ENCODE results near the gene NETO2.

Gene NETO2

GRCh38 chr16:47045023-47045422 lies 98.7 kb downstream of the NETO2 start:
- WGBS = 86% methylated on average over 6 of the region's 8 CpGs
- Histone ChIP-seq H3K4me1 (ENCODE audit: control insufficient read depth, insufficient read depth, low read depth, low read length) (no peaks in the 10 kb centered on the region), H2BK15ac (ENCODE audit: low read depth, poor library complexity, severe bottlenecking) (no peak overlapping the region), H2BK5ac (ENCODE audit: low read depth, low read length, poor library complexity, severe bottlenecking) (no peak overlapping the region), H3K36me3 (ENCODE audit: control insufficient read depth in 1 of 2, insufficient read depth in 2 of 2, low read depth in 1 of 2, low read length in 2 of 2) (no peaks in the 10 kb centered on the region), H3K4me3 (ENCODE audit: insufficient read depth in 1 of 2, low read depth in 1 of 2, low read length in 2 of 2) (no peak overlapping the region), H2BK12ac (ENCODE audit: low read length in 2 of 2) (no peak overlapping the region), H3K14ac (ENCODE audit: low read length in 2 of 2) (no peak overlapping the region), H3K27ac (ENCODE audit: low read length, poor library complexity, severe bottlenecking) (no peak overlapping the region), H3K79me1 (replicated peaks; ENCODE audit: low read length, poor library complexity, severe bottlenecking) (no peaks in the 10 kb centered on the region), H3K23ac (ENCODE audit: low read length in 2 of 2) (no peak overlapping the region), H3K9ac (ENCODE audit: low read length) (no peak overlapping the region), H2AK5ac (ENCODE audit: low read length, severe bottlenecking) (no peak overlapping the region), H3K27me3 (ENCODE audit: control insufficient read depth in 1 of 2, insufficient read depth in 1 of 2, low read length in 2 of 2) (peaks cover 14 to 18% of the 10 kb centered on the region in 2 experiments), H2BK120ac (ENCODE audit: low read depth, low read length) (no peak overlapping the region), H4K8ac (ENCODE audit: low read length) (no peak overlapping the region), H3K4me2 (ENCODE audit: low read length, poor library complexity, severe bottlenecking) (no peak overlapping the region), H3K18ac (ENCODE audit: low read depth in 1 of 2, low read length in 2 of 2) (no peak overlapping the region), H2AFZ (ENCODE audit: low read depth, low read length) (no peak overlapping the region), H3K9me3 (ENCODE audit: control insufficient read depth, low read length) (no peaks in the 10 kb centered on the region), H4K91ac (ENCODE audit: low read length) (no peak overlapping the region), H3K4ac (ENCODE audit: low read depth in 1 of 2, low read length in 2 of 2) (no peak overlapping the region)
- DNase-seq = peak; percentile 6

- H2BK12ac ChIP-seq (ENCODE audit: low read length in 2 of 2) = no peak overlapping the region
- H3K23ac ChIP-seq (ENCODE audit: low read length in 2 of 2) = no peak overlapping the region
- no peak overlapping the region for H2BK5ac ChIP-seq (ENCODE audit: low read depth, low read length, poor library complexity, severe bottlenecking)
- H3K79me1 ChIP-seq (replicated peaks; ENCODE audit: low read length, poor library complexity, severe bottlenecking) = no peaks in the 10 kb centered on the region
- H3K36me3 ChIP-seq (ENCODE audit: control insufficient read depth in 1 of 2, insufficient read depth in 2 of 2, low read depth in 1 of 2, low read length in 2 of 2) = no peaks in the 10 kb centered on the region
- H2AK5ac ChIP-seq (ENCODE audit: low read length, severe bottlenecking) = no peak overlapping the region
- 98% methylated on average over 7 of the region's 8 CpGs for WGBS
- no peak overlapping the region for H3K14ac ChIP-seq (ENCODE audit: low read length in 2 of 2)
- no peak overlapping the region for H3K18ac ChIP-seq (ENCODE audit: low read depth in 1 of 2, low read length in 2 of 2)
- H4K91ac ChIP-seq (ENCODE audit: low read length) = no peak overlapping the region
- no peak overlapping the region for H3K27ac ChIP-seq (ENCODE audit: low read length, poor library complexity, severe bottlenecking)
- DNase-seq = no peak
- H3K4me1 ChIP-seq (ENCODE audit: control insufficient read depth, insufficient read depth, low read depth, low read length) = no peaks in the 10 kb centered on the region
- H2BK15ac ChIP-seq (ENCODE audit: low read depth, poor library complexity, severe bottlenecking) = no peak overlapping the region
- H3K4ac ChIP-seq (ENCODE audit: low read depth in 1 of 2, low read length in 2 of 2) = no peak overlapping the region
- H4K8ac ChIP-seq (ENCODE audit: low read length) = no peak overlapping the region
- peaks cover 5 to 13% of the 10 kb centered on the region in 2 experiments for H3K27me3 ChIP-seq (ENCODE audit: control insufficient read depth in 1 of 2, insufficient read depth in 1 of 2, low read length in 2 of 2)
- no peak overlapping the region for H2AFZ ChIP-seq (ENCODE audit: low read depth, low read length)
- H3K9ac ChIP-seq (ENCODE audit: low read length) = no peak overlapping the region
- H3K9me3 ChIP-seq (ENCODE audit: control insufficient read depth, low read length) = no peaks in the 10 kb centered on the region
- no peak overlapping the region for H2BK120ac ChIP-seq (ENCODE audit: low read depth, low read length)
- H3K4me3 ChIP-seq (ENCODE audit: insufficient read depth in 1 of 2, low read depth in 1 of 2, low read length in 2 of 2) = no peak overlapping the region
- H3K4me2 ChIP-seq (ENCODE audit: low read length, poor library complexity, severe bottlenecking) = no peak overlapping the region
These were observed 99.6 kb downstream of the NETO2 start for GRCh38 chr16:47043970-47044684.

GRCh38 chr16:47043200-47043599 lies 100.5 kb downstream of the NETO2 start:
- peaks cover 2% of the 10 kb centered on the region for H3K4me1 ChIP-seq (ENCODE audit: control insufficient read depth, insufficient read depth, low read depth, low read length)
- H3K27me3 ChIP-seq (ENCODE audit: control insufficient read depth in 1 of 2, insufficient read depth in 1 of 2, low read length in 2 of 2) = peaks cover 0 to 8% of the 10 kb centered on the region in 2 experiments
- no peak overlapping the region for H4K91ac ChIP-seq (ENCODE audit: low read length)
- H2BK5ac ChIP-seq (ENCODE audit: low read depth, low read length, poor library complexity, severe bottlenecking) = no peak overlapping the region
- no peak overlapping the region for H2BK120ac ChIP-seq (ENCODE audit: low read depth, low read length)
- no peak overlapping the region for H4K8ac ChIP-seq (ENCODE audit: low read length)
- H3K4me3 ChIP-seq (ENCODE audit: insufficient read depth in 1 of 2, low read depth in 1 of 2, low read length in 2 of 2) = no peak overlapping the region
- H3K4ac ChIP-seq (ENCODE audit: low read depth in 1 of 2, low read length in 2 of 2) = no peak overlapping the region
- no peak overlapping the region for H3K14ac ChIP-seq (ENCODE audit: low read length in 2 of 2)
- no peak overlapping the region for H2AFZ ChIP-seq (ENCODE audit: low read depth, low read length)
- H3K9ac ChIP-seq (ENCODE audit: low read length) = no peak overlapping the region
- H3K18ac ChIP-seq (ENCODE audit: low read depth in 1 of 2, low read length in 2 of 2) = no peak overlapping the region
- 94% methylated on average over 8 of the region's 8 CpGs for WGBS
- no peaks in the 10 kb centered on the region for H3K36me3 ChIP-seq (ENCODE audit: control insufficient read depth in 1 of 2, insufficient read depth in 2 of 2, low read depth in 1 of 2, low read length in 2 of 2)
- no peaks in the 10 kb centered on the region for H3K79me1 ChIP-seq (replicated peaks; ENCODE audit: low read length, poor library complexity, severe bottlenecking)
- no peak overlapping the region for H3K23ac ChIP-seq (ENCODE audit: low read length in 2 of 2)
- no peak overlapping the region for H2AK5ac ChIP-seq (ENCODE audit: low read length, severe bottlenecking)
- no peaks in the 10 kb centered on the region for H3K9me3 ChIP-seq (ENCODE audit: control insufficient read depth, low read length)
- H3K27ac ChIP-seq (ENCODE audit: low read length, poor library complexity, severe bottlenecking) = no peak overlapping the region
- H2BK12ac ChIP-seq (ENCODE audit: low read length in 2 of 2) = no peak overlapping the region
- no peak for DNase-seq
- H3K4me2 ChIP-seq (ENCODE audit: low read length, poor library complexity, severe bottlenecking) = no peak overlapping the region
- no peak overlapping the region for H2BK15ac ChIP-seq (ENCODE audit: low read depth, poor library complexity, severe bottlenecking)

- Histone ChIP-seq H3K4me1 (ENCODE audit: control insufficient read depth, insufficient read depth, low read depth, low read length) (peaks cover 5% of the 10 kb centered on the region), H2BK120ac (ENCODE audit: low read depth, low read length) (peak overlapping the region; percentile 65), H2BK15ac (ENCODE audit: low read depth, poor library complexity, severe bottlenecking) (peak overlapping the region; percentile 88), H3K23ac (ENCODE audit: low read length in 2 of 2) (no peak overlapping the region), H3K36me3 (ENCODE audit: control insufficient read depth in 1 of 2, insufficient read depth in 2 of 2, low read depth in 1 of 2, low read length in 2 of 2) (no peaks in the 10 kb centered on the region), H3K27me3 (ENCODE audit: control insufficient read depth in 1 of 2, insufficient read depth in 1 of 2, low read length in 2 of 2) (no peaks in the 10 kb centered on the region), H2AFZ (ENCODE audit: low read depth, low read length) (peak overlapping the region; percentile 88), H3K14ac (ENCODE audit: low read length in 2 of 2) (peak overlapping the region in 1 of 2 experiments; percentile 61), H2BK12ac (ENCODE audit: low read length in 2 of 2) (peak overlapping the region in 1 of 2 experiments; percentile 79), H4K8ac (ENCODE audit: low read length) (peak overlapping the region; percentile 71), H3K4ac (ENCODE audit: low read depth in 1 of 2, low read length in 2 of 2) (peak overlapping the region in 1 of 2 experiments; percentile 85), H3K4me3 (ENCODE audit: insufficient read depth in 1 of 2, low read depth in 1 of 2, low read length in 2 of 2) (peak overlapping the region; percentile 64 to 83), H3K79me1 (replicated peaks; ENCODE audit: low read length, poor library complexity, severe bottlenecking) (no peaks in the 10 kb centered on the region), H3K27ac (ENCODE audit: low read length, poor library complexity, severe bottlenecking) (no peak overlapping the region), H3K9me3 (ENCODE audit: control insufficient read depth, low read length) (no peaks in the 10 kb centered on the region), H3K18ac (ENCODE audit: low read depth in 1 of 2, low read length in 2 of 2) (peak overlapping the region; percentile 65 to 81), H2AK5ac (ENCODE audit: low read length, severe bottlenecking) (no peak overlapping the region), H4K91ac (ENCODE audit: low read length) (no peak overlapping the region), H2BK5ac (ENCODE audit: low read depth, low read length, poor library complexity, severe bottlenecking) (no peak overlapping the region), H3K4me2 (ENCODE audit: low read length, poor library complexity, severe bottlenecking) (peak overlapping the region; percentile 91), H3K9ac (ENCODE audit: low read length) (peak overlapping the region; percentile 87)
- 11% methylated on average over 48 of the region's 67 CpGs for WGBS
- peak; percentile 85 for DNase-seq
These were observed 105.8 kb downstream of the NETO2 start for GRCh38 chr16:47037746-47038458.
